Upper lobe of left lung (tissue), 6 donors: ENCODE measurements around the gene C17orf107. TPM values are rescaled to one million over a fixed set of nuclear protein-coding genes. Genes with fewer than 3 reads are reported as not detected.
"Not testable (repeated sequence)": the region's sequence is repeated elsewhere in the genome, so short reads cannot be mapped to it uniquely, and the experiment has no call there.

Experiments
- ATAC-seq, 2 donors: fragments of 200-7000 bp; cut with Tn5 transposase; one replicate each; pipeline ENCODE4 v1.9.1; 2022; ENCODE audit warnings: mild to moderate bottlenecking in 2 of 2, moderate library complexity in 2 of 2; ENCODE audit not compliant: low FRiP score in 2 of 2
- DNase-seq, 2 donors: peaks; one replicate each; pipeline ENCODE4 v3.0.0-alpha.2; 2019 to 2020
- H3K27ac ChIP-seq, 4 donors: fragments of 200-600 bp; sonication (generic); one replicate each; pipeline ENCODE4 v1.5.1; 2016 to 2019
- H3K27me3 ChIP-seq, 4 donors: fragments of 200-600 bp; sonication (generic); one replicate each; pipeline ENCODE4 v1.5.1; 2017 to 2019
- H3K36me3 ChIP-seq, 4 donors: fragments of 200-600 bp; sonication (generic); one replicate each; pipeline ENCODE4 v1.5.1; 2016 to 2019
- H3K4me1 ChIP-seq, 4 donors: fragments of 200-600 bp; sonication (generic); one replicate each; pipeline ENCODE4 v1.5.1; 2018 to 2019
- H3K4me3 ChIP-seq, 4 donors: fragments of 200-600 bp; sonication (generic); one replicate each; pipeline ENCODE4 v1.5.1; 2017 to 2019; ENCODE audit warnings: mild to moderate bottlenecking in 2 of 4, moderate library complexity in 1 of 4
- H3K9me3 ChIP-seq, 4 donors: fragments of 200-600 bp; sonication (generic); one replicate each; pipeline ENCODE4 v1.5.1; 2018 to 2019
- CTCF ChIP-seq, 6 experiments: fragments of 450-650 bp in 4 of 6; fragments of 200-600 bp in 2 of 6; sonication (generic) in 2 of 6; IDR thresholded peaks; one replicate each; pipeline ENCODE4 v1.5.1; 2016 to 2019; ENCODE audit warnings: antibody characterized with exemption in 6 of 6
- EP300 ChIP-seq, 4 donors: sonication (generic); formaldehyde crosslinking; IDR thresholded peaks; one replicate each; pipeline ENCODE4 v1.5.1; 2017; ENCODE audit warnings: antibody characterized with exemption in 4 of 4, control low read depth in 2 of 4
- POLR2A ChIP-seq, 4 donors: fragments of 450-650 bp; IDR thresholded peaks; one replicate each; pipeline ENCODE4 v1.5.1; 2016 to 2017; ENCODE audit warnings: antibody characterized with exemption in 4 of 4, mild to moderate bottlenecking in 2 of 4
- POLR2AphosphoS5 ChIP-seq, 2 donors: sonication (generic); formaldehyde crosslinking; IDR thresholded peaks; one replicate each; pipeline ENCODE4 v1.5.1; 2017; ENCODE audit warnings: antibody characterized with exemption in 2 of 2
- WGBS, 2 donors: methylation state at CpG; one replicate each; pipeline ENCODE4 v1.1.5; 2017 to 2018; 5-methylcytosine and 5-hydroxymethylcytosine counted together
- total RNA-seq, 6 donors: library from RNA; depleted of rRNA in 4 of 6; stranded (reverse); fragments of >200 nt in 4 of 6; gene quantifications; one replicate each; pipeline versions ENCODE4 v1.1.0 to v1.2.1, GENCODE V29; 2016 to 2021
- donor health status: DM: no; HTN: no; CAD: no; lungs with moderate emphysema.
- donor health status: DM: no; HTN: yes; CAD: no; lungs with severe emphysema.

Gene C17orf107
- total RNA-seq, 6 donors from 2014 or later, result 2.6 to 6.3 (median 3.4) TPM

GRCh38 chr17:4921320-4921719 lies 22.0 kb downstream of the C17orf107 start:
- Histone ChIP-seq H3K4me3 (no peak overlapping the region), H3K36me3 (no peaks in the 10 kb centered on the region), H3K27ac (no peak overlapping the region), H3K9me3 (no peaks in the 10 kb centered on the region), H3K4me1 (peaks cover 0 to 10% (median 3%) of the 10 kb centered on the region in 4 donors), H3K27me3 (no peaks in the 10 kb centered on the region)
- no peak for TF ChIP-seq EP300 (IDR thresholded peaks at IDR 0.05)
- TF ChIP-seq CTCF (IDR thresholded peaks at IDR 0.05), result no peak
- no peak for TF ChIP-seq POLR2AphosphoS5 (IDR thresholded peaks at IDR 0.05)
- TF ChIP-seq POLR2A (IDR thresholded peaks at IDR 0.05), result no peak
- no peak for ATAC-seq
- DNase-seq, result no peak
- WGBS, 2 donors, result 91 to 96% methylated on average over 4 of the region's 4 CpGs

- not testable (repeated sequence) for H3K27me3 ChIP-seq, H3K9me3 ChIP-seq, H3K36me3 ChIP-seq, H3K27ac ChIP-seq, ATAC-seq, DNase-seq, H3K4me3 ChIP-seq, H3K4me1 ChIP-seq
- 88 to 89% methylated on average over 19 to 24 of the region's 24 CpGs for WGBS, 2 donors
These were observed 27.4 kb downstream of the C17orf107 start for GRCh38 chr17:4926577-4927335.

GRCh38 chr17:4928881-4929280 lies 29.5 kb downstream of the C17orf107 start:
- Histone ChIP-seq H3K27ac (no peak overlapping the region), H3K36me3 (no peaks in the 10 kb centered on the region), H3K27me3 (no peaks in the 10 kb centered on the region), H3K4me3 (no peak overlapping the region), H3K9me3 (no peaks in the 10 kb centered on the region), H3K4me1 (peaks cover under 1 to 4% (median 1%) of the 10 kb centered on the region in 4 donors)
- 96 to 97% methylated on average over 18 of the region's 18 CpGs for WGBS, 2 donors
- ATAC-seq (no peak), DNase-seq (peak in 1 of 2 donors; percentile 68)
- no peak for TF ChIP-seq EP300 (IDR thresholded peaks at IDR 0.05)
- no peak for TF ChIP-seq POLR2AphosphoS5 (IDR thresholded peaks at IDR 0.05)
- TF ChIP-seq CTCF (IDR thresholded peaks at IDR 0.05), result no peak
- TF ChIP-seq POLR2A (IDR thresholded peaks at IDR 0.05), result no peak

- ATAC-seq, result no peak
These were observed 32.6 kb downstream of the C17orf107 start, which contains the start of gene GP1BA for GRCh38 chr17:4931963-4932362. TSS of gene GP1BA (plus strand) at chr17:4932277. CDS start at chr17:4932605, 328 bp downstream.

GRCh38 chr17:4932756-4933155 lies 33.4 kb downstream of the C17orf107 start:
- 90 to 94% methylated on average over 8 to 12 of the region's 12 CpGs for WGBS, 2 donors
- TF ChIP-seq POLR2AphosphoS5 (IDR thresholded peaks at IDR 0.05), result no peak
- TF ChIP-seq CTCF (IDR thresholded peaks at IDR 0.05), result no peak
- TF ChIP-seq POLR2A (IDR thresholded peaks at IDR 0.05), result no peak
- TF ChIP-seq EP300 (IDR thresholded peaks at IDR 0.05), result no peak
- H3K9me3 ChIP-seq, result no peaks in the 10 kb centered on the region
- no peak for ATAC-seq
- DNase-seq, result no peak
- H3K36me3 ChIP-seq, result peaks cover 8 to 17% (median 12%) of the 10 kb centered on the region in 4 donors
- no peak overlapping the region for H3K4me3 ChIP-seq
- H3K4me1 ChIP-seq, result peaks cover 5 to 14% (median 8%) of the 10 kb centered on the region in 4 donors
- no peak overlapping the region for H3K27ac ChIP-seq
- H3K27me3 ChIP-seq, result no peaks in the 10 kb centered on the region

More at GRCh38 chr17:4931963-4932362, 32.6 kb downstream of the C17orf107 start, which contains the start of gene GP1BA:
- Histone ChIP-seq H3K36me3 (peaks cover 2 to 9% (median 4%) of the 10 kb centered on the region in 4 donors), H3K27me3 (no peaks in the 10 kb centered on the region), H3K4me1 (peaks cover 5 to 13% (median 8%) of the 10 kb centered on the region in 4 donors), H3K27ac (no peak within 1 kb of the TSS), H3K9me3 (no peaks in the 10 kb centered on the region), H3K4me3 (no peak within 1 kb of the TSS)
- TF ChIP-seq POLR2AphosphoS5 (IDR thresholded peaks at IDR 0.05) (no peak), EP300 (IDR thresholded peaks at IDR 0.05) (no peak), POLR2A (IDR thresholded peaks at IDR 0.05) (no peak), CTCF (IDR thresholded peaks at IDR 0.05) (no peak)
- no peak for DNase-seq
- 75 to 80% methylated on average over 14 of the region's 14 CpGs for WGBS, 2 donors
